HG03565 (cell line): ENCODE measurements around the gene NIP7.

Experiments used
- ATAC-seq: cut with Tn5 transposase; IDR thresholded peaks from one replicate; pipeline ENCODE4 v1.9.1; 2021; ENCODE audit warnings: mild to moderate bottlenecking, moderate library complexity; ENCODE audit not compliant: unreplicated experiment

The NIP7 gene

GRCh38 chr16:69384974-69385373 lies 45.4 kb downstream of the NIP7 start:
- ATAC-seq = no peak

- no peak for ATAC-seq
Measured at GRCh38 chr16:69386596-69386995, 47.0 kb downstream of the NIP7 start.
